Stimulated activated CD8-positive, alpha-beta memory T cell treated with anti-CD3 and anti-CD28 coated beads, Interleukin-2, amount 100 ng/mL, for 1 hour (primary cell): ENCODE measurements around the gene SLC16A8.
"Not testable (repeated sequence)": the region's sequence is repeated elsewhere in the genome, so short reads cannot be mapped to it uniquely, and the experiment has no call there.

Experiments used
- DNase-seq, 2 donors: peaks; one replicate each; pipeline ENCODE4 v3.0.0-alpha.2; 2020; ENCODE audit warnings: low read depth in 2 of 2

Gene SLC16A8

DNA sequence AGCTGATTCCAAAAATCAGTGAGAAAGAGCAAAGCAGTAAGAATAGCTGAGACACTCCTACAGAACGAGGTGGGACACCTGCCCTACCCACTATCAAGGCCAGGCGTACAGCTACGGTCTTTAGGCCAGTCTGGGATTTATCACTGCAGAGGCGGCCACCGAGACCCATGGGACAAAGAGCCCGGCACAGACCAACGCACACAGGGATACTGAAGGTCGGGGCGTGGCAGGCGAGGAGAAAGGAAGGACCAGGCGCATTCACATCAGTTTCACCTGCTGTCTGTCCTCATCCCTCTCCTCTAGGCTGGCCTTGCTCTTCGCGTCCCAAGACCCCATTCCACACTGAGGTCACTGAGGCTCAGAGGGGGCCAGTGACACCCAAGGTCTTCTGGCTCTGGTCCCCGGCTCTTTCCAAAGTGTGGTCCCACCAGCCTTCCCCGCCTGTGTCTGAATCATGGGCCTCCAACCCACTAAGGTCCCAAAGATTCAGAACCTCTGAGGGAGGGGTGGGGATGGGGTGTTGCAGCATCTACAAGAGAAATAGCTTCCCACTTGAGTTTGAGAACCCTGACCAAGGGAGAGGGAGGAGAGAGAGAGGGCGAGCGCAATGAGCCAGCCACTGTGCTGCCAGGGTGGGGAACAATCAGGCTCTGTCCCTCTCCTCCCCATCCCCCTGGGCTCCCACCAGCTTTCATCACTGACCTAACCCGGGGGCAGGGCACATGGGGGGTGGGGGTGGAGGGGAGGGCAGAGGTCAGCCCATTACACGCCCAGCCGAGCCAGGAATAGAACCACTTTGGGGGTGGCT lies 34.0 kb downstream of the SLC16A8 start:
- DNase-seq, result no peak

DNA sequence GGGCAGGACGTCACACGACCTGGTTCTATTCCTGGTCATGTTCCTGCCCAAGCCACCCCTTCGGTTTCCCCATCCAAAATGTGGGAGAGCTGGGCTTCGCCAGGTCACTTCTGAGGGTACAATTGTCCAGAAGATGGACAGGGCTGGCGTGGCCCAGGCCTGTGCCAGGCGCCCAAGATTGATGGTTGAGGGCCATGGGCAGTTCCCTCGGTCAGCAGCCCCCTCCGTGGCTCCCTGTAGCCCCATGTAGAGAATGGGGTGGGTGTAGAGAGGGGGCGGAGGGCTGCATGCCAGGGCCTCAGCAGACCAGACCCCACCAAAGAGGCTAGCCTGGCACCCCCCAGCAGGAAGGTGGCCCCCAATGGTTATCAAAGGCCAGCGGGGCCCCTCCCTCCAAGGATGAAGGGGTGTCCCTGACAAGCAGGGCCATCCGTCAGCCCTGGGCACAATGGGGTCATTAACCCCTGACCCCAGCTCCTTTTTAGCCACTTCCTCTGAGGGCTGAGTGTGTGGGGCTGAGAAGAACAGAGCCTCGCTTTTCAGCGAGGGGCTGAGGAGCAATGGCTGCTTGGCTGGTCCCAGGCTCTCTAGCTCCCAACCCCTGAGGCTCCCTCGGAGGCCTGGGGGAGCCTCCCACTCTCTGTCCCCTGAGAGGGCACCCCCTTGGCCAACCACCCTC lies 37.8 kb downstream of the SLC16A8 start:
- no peak for DNase-seq

DNA sequence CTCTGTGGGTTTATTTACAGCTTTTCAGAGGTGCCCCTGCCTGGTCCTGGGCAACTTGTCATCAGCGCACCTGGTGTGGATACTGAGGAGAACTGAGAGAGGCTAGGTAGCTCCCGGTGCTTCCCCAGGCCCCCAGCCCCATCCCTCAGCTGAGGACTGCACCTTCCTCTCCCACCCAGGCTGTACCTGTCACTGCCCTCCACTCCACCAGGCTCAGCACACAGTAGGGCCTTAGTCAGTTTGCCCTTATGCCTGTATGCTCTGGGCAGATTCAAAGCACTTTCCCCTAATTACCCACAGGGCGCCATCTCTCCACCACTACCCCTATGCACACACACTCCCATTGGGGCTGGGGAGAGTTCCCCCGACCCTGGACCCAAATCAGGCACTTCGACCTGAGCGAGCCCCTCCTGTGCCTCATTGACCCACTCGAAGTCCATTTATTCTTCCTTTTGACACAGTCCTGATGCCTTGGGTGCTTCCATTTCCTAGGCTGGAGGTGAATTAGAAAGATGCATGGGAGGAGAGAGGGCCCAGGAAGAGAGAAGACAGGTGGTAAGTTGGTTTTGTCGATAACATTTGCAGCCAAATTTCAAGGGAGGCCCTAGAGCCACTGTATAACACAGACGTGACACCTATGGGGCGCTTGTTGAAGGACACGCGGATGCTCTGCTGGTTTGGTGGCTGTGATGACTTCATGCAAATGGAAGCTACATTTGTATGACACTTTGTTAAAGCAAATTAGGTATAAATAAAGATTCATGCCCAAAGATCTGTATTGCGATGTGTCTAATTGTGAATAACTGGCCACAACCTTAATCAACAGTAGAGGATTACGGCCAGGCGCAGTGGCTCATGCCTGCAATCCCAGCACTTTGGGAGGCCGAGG lies 40.6 kb downstream of the SLC16A8 start:
- no peak for DNase-seq

DNA sequence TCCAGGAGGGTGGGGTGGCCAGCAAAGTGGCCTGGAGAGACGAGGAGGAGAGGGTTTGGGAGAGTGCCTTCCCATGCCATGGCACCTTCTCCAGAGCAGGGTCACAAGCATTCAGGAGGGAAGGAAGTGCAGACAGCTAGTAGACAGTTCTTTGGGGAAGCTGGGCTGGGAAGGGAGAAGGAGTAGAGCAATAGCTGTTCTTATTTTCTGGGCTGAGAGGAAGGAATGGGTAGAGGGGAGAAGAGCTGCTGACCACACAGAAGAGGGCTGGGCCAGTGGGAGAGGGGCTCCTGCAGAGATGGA lies 41.5 kb downstream of the SLC16A8 start:
- no peak for DNase-seq

DNA sequence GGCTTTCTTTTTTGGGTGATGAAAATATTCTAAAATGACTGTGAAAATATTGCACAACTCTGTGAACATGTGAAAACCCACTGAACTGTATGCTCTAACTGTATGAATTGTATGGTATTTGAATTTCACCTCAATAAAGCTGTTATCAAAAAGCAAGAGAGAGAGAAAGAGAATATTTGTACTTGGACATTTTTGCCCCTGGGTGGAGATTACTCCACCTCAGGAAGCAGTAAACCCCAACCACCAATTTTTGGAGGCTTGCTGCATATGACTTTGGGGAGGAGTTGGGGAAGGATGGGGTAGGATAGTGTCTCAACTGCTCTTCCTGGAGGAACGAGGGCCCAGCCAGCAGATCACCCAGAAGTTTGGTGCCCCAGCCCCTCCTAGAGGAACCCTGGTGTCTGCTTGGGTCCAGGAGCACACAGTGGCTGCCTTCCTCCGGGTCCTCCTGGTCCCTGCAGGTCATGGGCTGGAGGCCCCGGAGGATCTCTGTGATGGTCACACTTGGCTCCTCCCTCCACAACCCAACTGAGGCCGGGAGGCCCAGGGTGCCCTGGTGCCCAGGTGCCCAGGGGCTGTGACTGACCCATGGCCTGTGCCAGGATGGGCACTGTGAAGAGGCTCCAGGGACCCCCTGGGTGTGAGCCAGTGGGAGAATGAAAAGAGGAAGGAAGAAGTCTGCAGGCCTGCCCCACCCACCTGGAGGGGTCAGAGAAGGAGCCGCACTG lies 42.1 kb downstream of the SLC16A8 start:
- no peak for DNase-seq

DNA sequence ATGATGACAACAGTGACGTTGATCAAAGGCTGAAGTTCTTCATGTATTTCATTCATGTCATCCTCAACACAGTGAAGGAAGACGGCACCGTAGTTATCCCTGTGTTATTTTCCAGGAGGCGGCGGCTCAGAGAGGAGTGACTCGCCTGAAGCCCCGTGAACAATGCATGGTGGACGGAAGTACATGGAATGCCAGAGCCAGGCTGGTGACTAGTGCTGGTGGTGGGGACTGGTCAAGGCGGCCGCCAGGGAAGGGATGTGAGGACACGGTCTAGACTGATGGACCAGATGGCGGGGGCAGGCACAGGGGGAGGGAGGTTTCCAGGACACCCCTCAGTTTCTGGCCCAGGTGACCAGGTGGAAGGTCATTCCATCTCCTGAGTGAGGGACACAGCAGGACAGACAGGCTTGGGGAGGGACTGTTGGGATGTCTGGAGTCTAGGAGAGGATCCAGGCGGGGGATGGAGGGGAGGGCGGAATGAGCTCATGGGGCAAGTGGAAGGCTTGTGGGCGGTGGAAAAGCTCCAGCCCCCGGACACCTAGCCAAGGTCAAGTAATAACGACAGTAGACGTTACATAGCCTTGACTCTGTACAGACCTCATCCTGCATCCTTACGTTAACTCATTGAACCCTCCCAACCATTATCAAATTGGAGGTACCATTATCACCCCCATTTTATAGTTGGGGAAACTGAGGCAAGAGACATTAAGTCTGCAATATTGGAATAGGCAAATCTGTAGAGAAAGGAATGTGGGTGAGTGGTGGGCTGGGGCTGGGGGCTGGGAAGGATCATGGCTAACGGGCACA lies 42.8 kb downstream of the SLC16A8 start:
- DNase-seq, result no peak

DNA sequence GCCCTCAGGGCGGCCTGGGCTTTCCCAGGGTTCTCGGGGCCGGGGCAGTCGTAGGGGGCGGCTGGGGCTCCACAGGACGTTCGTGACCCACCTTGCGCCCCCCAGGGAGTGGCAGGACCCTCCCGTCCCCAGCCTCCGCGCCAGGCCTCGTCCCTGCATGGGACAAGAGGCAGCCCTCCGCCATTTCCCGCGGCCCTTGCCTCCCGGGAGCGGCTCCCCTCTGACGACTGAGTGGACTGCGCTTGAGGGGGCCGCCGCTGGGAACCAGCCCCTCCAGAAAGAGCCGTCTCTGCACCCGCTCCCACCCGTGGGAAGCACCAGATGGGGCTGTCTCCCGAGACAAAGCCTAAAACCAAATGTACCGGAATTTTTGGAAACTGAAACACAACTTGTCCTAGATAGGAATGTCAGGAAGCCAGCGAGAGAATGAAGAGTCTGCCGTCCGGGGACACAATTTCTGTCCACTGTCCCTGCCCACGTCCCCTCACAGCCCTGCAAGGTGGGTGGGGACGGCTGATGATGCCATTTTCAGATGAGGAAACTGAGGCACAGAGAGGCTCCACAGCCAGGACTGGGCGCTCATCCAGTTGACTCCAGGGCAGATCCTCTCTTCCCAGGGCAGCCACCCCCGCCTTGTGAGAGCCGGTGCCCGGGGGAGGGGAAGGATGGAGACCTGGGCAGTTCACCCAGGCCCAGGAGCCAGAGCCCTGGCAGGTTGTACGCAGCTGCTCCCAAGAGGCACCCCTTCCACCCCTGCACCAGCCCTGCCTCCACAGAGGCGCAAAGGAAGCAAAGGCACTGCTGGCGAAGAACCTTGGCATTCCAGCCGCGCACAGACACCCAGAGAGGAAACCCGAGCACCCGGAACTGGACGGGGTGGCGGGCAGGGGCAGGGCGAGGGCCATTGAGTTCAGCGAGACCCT lies 44.8 kb downstream of the SLC16A8 start:
- DNase-seq, result no peak

DNA sequence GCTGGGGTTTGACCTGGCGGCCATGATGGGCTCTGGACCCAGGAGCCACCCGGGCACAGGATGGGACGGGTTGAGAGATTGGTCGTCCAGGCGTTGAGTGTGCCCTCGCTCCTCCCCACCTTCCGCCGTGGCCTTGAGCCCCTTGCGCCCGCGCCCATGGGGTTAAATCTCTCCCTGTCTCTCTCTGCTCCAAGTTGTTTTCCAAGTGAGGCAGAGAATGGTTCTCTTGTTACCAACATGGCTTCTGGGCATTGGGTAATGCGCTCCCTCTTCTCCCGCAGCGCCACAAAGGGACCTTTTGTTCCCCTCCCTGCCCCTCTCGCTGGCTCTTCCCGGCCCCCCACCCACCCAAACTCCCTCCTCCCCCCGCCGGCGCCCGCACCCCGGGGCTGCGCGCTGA lies 45.6 kb downstream of the SLC16A8 start:
- DNase-seq, result no peak

DNA sequence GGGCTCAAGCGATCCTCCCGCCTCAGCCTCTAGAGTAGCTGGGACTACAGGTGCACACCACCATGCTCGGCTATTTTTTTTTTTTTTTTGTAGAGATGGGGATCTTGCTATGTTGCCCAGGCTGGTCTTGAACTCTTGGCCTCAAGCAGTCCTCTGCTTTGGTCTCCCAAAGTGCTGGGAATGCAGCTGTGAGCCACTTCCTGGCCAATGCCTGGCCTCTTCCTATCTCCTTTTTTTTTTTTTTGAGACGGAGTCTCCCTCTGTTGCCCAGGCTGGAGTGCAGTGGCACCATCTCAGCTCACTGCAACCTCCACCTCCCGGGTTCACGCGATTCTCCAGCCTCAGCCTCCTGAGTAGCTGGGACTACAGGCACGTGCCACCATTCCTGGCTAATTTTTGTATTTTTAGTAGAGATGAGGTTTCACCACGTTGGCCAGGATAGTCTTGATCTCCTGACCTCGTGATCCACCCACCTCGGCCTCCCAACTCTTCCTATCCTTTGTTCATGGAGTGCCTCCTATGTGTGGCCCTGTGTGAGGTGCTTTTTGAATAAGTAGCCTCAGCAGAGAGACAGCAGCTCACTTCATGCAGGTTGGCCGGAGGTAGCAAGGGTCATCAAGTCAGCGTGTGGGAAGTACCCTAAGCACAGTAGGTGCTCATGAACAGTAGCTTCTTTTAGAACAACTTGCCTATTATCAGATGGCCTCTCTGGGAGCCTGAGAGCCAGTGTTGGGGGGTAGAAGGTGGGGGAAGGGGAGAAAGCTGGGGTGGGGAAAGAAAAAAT lies 46.4 kb downstream of the SLC16A8 start:
- DNase-seq, result not testable (repeated sequence)

DNA sequence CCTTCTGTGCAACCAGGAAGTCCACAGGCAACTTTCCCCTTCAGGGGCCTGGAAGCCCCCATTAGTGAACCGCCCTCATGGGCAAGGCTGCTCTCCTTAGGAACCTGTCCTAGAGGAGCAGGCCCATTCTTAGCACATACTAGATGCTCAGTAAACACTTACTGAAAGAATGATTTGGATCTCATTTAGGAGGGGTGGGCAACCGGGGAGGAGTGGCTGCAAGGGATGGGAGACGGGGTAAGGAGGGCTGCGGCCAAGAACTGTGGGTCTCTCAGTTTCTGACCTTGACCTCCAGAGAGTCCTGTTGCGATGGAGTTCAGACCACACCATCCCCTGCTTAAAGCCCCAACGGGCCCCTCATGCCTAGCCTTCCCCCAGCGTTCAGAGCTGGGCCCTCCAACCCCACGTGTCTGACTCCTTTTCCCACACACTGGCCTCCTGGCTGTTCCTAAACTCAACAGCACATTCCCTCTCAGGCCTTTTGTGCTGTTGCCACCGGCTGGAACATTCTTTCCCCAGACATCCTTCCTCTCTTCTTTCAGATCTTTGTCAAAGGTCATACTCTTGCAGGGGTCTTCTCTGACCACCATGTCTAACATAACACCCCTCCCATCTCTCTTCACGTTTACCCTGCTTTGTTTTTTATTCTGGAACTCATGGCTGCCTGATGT lies 47.5 kb downstream of the SLC16A8 start:
- no peak for DNase-seq

DNA sequence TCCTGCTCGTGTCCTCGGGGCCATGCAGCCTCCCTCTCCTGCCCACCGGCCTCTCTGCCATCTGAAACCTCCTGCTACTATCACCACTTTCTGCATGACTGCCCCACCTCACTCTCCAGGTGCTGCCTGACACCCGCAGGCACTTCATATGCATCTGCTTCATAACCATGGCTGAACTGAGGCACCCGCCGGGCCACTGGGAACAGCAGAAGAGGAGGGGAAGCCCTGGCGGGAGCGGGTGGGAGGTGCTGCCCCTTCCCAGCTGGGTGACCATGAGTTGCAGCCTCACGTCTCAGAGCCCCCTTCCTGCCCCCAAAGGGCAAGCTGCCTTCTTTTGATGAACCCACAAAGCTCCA lies 48.5 kb downstream of the SLC16A8 start:
- no peak for DNase-seq

DNA sequence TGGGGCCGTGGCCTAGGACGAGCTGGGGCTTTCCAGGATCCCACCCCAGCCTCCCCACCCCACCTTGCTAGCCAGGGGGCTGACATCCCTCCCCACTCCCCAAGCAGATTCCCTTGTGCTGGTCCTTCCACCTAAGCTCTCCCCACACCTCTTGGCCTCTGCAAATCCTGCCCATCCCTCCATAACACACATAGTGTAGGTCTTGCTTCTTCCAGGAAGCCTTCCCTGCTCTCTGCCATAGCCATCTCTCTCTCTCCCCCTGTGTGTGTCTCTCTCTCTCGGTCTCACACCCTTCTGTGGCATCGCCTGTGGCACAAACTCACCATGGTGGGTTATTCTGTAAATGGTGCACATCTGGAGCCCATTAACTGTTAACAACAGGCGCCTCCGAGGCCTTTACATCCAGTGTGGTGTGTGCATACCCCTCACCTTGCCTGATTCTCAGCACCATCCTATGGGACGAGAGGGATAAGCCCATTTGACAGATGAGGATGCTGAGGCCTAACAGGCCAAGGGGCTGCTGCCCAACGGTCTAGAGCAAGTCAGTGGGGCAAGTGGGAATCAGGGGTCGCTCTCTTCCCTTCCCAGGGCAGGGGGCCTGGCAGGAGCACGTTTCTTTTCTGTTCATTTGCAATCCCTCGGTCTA lies 49.0 kb downstream of the SLC16A8 start:
- no peak for DNase-seq

DNA sequence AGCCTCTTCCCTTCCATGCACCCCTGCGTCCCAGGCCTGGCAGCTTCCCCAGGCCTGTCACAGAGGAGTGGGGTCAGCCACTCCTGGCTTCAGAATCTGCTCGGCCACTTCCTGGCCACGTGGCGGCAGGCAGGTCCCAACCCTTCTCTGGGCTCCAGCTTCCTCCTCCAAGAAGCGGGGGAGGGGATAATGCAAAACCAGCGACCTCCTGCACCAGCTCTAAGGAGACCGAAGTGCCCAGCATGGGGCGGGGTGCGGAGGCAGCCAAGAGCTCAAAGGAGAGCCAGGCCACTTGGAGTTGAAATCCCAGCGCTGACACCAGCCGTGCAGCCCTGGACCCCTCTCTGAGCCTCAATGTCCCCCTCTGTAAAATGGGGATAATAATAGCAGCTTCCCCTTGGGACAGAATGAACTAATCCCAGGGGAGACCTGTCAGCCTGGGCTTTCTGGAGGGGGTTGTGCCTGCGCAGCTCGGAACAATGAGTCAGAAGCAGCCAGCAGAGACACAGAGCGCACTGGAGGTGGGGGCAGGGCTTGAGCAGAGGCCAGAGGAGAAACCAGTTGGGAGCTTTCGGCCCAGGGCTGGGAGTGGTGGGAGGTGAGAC lies 49.6 kb downstream of the SLC16A8 start:
- no peak for DNase-seq

DNA sequence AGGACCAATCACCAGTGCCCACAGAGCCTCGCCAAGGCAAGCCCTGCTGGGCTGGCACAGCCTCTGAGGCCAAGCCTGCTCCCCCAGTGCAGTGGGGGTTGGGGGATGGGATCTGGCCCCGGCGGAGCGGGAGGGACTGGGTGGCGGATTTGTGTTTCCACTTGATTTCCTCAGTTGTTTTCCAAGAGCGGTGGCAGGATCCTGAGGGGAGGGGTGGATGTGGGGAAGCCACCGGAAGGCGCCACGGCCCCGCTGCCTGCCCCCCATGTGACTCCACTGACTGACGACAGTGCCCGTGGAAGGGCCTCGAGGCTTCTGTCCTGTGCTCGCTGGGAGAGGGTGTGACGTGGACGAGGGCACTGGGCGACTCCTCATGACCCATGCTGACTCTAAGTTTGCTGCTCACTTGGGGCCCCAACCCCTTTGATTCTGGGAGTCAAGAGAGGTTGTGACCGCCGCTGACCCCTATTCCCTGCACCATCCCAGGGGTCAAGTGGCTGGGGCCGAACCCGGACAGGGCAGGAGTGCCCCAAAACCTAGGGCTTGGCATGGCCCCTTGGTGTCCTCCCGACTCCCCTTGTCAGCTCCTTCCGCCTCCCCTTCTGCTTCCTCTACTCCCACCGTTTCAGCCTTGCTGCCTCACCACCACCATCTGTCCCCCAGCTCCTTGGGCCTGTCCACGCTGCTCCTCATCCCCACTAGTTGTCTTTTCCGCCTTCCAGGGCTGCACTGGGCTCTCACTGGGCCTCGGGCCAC lies 50.3 kb downstream of the SLC16A8 start:
- DNase-seq, result no peak

DNA sequence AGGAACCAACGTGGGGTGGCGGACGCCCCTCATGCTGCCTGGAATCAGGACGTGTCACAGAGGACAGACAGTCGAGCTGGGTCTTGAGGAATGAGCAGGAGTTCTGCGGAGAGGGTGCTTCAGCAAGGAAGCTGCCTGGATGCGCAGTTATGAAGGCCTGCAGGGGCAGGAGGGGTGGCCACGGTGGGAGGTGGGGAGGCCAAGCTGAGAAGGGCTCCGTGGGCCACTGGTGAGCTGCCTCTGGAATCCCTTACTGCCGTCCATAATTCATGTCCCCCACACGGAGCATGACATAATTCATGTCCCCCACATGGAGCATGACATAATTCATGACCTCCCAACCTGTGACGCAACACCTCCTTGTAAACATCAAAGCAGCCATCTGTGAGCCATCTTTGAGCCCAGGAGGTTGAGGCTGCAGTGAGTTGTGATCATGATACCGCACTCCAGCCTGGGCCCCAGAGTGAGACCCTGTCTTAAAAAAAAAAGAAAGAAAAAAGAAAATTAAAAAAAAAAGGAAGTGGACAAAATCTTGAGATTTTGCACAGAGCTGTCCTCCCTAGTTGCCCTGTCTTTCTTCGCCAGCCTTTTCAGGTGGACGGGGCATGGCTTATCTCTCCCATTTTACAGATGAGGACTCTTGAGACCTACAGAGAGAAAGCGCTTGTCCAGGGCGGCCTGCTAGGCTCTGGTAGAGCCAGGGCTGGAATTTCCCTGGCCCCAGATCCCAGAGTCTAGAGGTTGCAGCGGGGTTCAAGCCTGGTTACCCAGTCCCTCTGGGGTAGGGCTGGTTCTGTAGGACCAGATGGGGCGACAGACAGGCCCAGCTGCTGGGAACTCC lies 51.1 kb downstream of the SLC16A8 start:
- DNase-seq, result no peak

DNA sequence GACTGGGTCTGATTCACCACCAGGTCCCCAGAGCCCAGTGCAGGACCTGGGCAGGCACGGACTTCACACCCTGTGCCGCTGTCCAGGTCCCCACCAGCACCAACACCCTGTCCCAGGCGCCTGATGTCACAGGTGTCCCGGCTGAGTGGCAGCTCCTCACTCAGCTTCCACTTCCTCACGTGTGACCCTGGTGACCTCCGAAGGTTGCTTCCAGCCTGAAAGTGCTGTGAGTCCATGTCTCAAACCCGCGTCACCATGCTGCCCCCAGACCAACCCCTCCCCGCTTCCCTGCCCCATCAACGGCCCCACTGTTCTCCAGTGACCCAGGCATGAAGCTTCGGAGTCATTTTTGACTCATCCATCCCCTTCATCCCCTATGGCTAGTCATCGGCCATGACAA lies 52.5 kb downstream of the SLC16A8 start:
- no peak for DNase-seq
